OCI-LY7 (cell line): ENCODE results near the gene GALNT10. TPM values are rescaled to one million over a fixed set of nuclear protein-coding genes. Genes with fewer than 3 reads are reported as not detected.

Source experiments
- BruUV-seq: library from RNA; stranded (reverse); fragments of 400-500 nt; replicated peaks from 2 replicates; lab custom pipeline; 2021; lab: Mats Ljungman, UMichigan
- CTCF ChIA-PET: fragments of 300-600 bp; sonication (Branson Sonifier 250); formaldehyde crosslinking; loops from one replicate; lab custom pipeline; 2022; ENCODE audit warnings: antibody characterized with exemption; ENCODE audit not compliant: unreplicated experiment; lab: Charles Lee
- POLR2A ChIA-PET: fragments of 300-600 bp; sonication (Branson Sonifier 250); formaldehyde crosslinking; loops from one replicate; lab custom pipeline; 2022; ENCODE audit warnings: antibody characterized with exemption; lab: Charles Lee
- DNase-seq: peaks from one replicate; pipeline ENCODE4 v3.0.0-alpha.2; 2015; ENCODE audit warnings: low spot score
- H2AFZ ChIP-seq: fragments of 200-600 bp; sonication (generic), shearing (Covaris generic); 2 replicates; pipeline ENCODE4 v1.6.1; 2014; ENCODE audit warnings: mild to moderate bottlenecking, antibody characterized with exemption, low read length, moderate library complexity
- H3K27ac ChIP-seq: fragments of 200-600 bp; sonication (generic); 2 replicates; pipeline ENCODE4 v1.5.1; 2014; ENCODE audit warnings: mixed run types, low read depth, mild to moderate bottlenecking, moderate library complexity, low read length, inconsistent platforms; ENCODE audit not compliant: poor library complexity, severe bottlenecking
- H3K36me3 ChIP-seq: fragments of 200-600 bp; sonication (generic); 2 replicates; pipeline ENCODE4 v1.6.1; 2014; ENCODE audit warnings: mild to moderate bottlenecking, antibody characterized with exemption, low read length, moderate library complexity, mixed read lengths; ENCODE audit not compliant: insufficient read depth
- H3K4me1 ChIP-seq: fragments of 200-600 bp; sonication (generic); 2 replicates; pipeline ENCODE4 v1.5.1; 2014; ENCODE audit warnings: mild to moderate bottlenecking, low read length; ENCODE audit not compliant: insufficient read depth, poor library complexity, severe bottlenecking
- H3K4me2 ChIP-seq: fragments of 200-600 bp; sonication (generic); 2 replicates; pipeline ENCODE4 v1.6.1; 2014; ENCODE audit warnings: mild to moderate bottlenecking, low read length
- H3K4me3 ChIP-seq: fragments of 200-600 bp; sonication (generic); 2 replicates; pipeline ENCODE4 v1.5.1; 2014; ENCODE audit warnings: mild to moderate bottlenecking, low read depth, low read length; ENCODE audit not compliant: poor library complexity, severe bottlenecking
- H3K79me2 ChIP-seq: fragments of 200-600 bp; sonication (generic); 2 replicates; pipeline ENCODE4 v1.6.1; 2016; ENCODE audit warnings: low read depth, mild to moderate bottlenecking, low read length, moderate library complexity, mixed read lengths; ENCODE audit not compliant: insufficient read depth
- H3K9me2 ChIP-seq: fragments of 200-600 bp; sonication (generic); 2 replicates; pipeline ENCODE4 v1.6.1; 2016; ENCODE audit warnings: mild to moderate bottlenecking, low read length, mixed read lengths; ENCODE audit not compliant: insufficient read depth
- H3K9me3 ChIP-seq: fragments of 200-600 bp; sonication (generic); 2 replicates; pipeline ENCODE4 v1.6.1; 2014; ENCODE audit warnings: mild to moderate bottlenecking, mixed run types, low read length, mixed read lengths
- H4K20me1 ChIP-seq: fragments of 200-600 bp; sonication (generic); 2 replicates; pipeline ENCODE4 v1.6.1; 2014; ENCODE audit warnings: mild to moderate bottlenecking, antibody characterized with exemption, low read length, moderate library complexity, mixed read lengths; ENCODE audit not compliant: insufficient read depth
- EZH2phosphoT487 ChIP-seq: fragments of 200-600 bp; sonication (generic); IDR thresholded peaks from 2 replicates; pipeline ENCODE4 v1.6.1; 2018; ENCODE audit warnings: low read depth, borderline replicate concordance, mild to moderate bottlenecking, mixed run types, antibody characterized with exemption, low read length, moderate library complexity, mixed read lengths
- intact Hi-C: fragments of 100-400 bp; cut with micrococcal nuclease; formaldehyde crosslinking; loops from one replicate; pipeline ENCODE4 v1.10.0; 2022; ENCODE audit not compliant: unreplicated experiment
- total RNA-seq, 2 experiments: library from RNA; depleted of rRNA in 1 of 2; stranded (reverse); fragments of >200 nt in 1 of 2; shearing (Covaris generic) in 1 of 2; gene quantifications; 2 replicates each; pipeline ENCODE4 v1.2.3, GENCODE V29; 2014 to 2022
- TF ChIP-seq, protein P1 (sequence below): fragments of 200-600 bp; sonication (generic); conservative IDR thresholded peaks from 2 replicates; pipeline ENCODE4 v1.5.1; 2014; ENCODE audit warnings: mild to moderate bottlenecking, antibody characterized with exemption, low read length, moderate library complexity, mixed read lengths

Gene GALNT10
- total RNA-seq, 2 experiments from 2014 or later: 7.3 to 20.6 TPM

GRCh38 chr5:154455585-154455984 lies 265.1 kb downstream of the GALNT10 start:
- no peaks in the 10 kb centered on the region for H4K20me1 ChIP-seq
- ChIA-PET POLR2A (no interaction called here), CTCF (no interaction called here)
- H3K27ac ChIP-seq: no peak overlapping the region
- DNase-seq: no peak
- H3K36me3 ChIP-seq: peaks cover 79% of the 10 kb centered on the region
- intact Hi-C loops: no loop called here
- H3K4me3 ChIP-seq: no peak overlapping the region
- no peak overlapping the region for H2AFZ ChIP-seq
- H3K4me2 ChIP-seq: no peak overlapping the region
- TF ChIP-seq, protein P1, sequence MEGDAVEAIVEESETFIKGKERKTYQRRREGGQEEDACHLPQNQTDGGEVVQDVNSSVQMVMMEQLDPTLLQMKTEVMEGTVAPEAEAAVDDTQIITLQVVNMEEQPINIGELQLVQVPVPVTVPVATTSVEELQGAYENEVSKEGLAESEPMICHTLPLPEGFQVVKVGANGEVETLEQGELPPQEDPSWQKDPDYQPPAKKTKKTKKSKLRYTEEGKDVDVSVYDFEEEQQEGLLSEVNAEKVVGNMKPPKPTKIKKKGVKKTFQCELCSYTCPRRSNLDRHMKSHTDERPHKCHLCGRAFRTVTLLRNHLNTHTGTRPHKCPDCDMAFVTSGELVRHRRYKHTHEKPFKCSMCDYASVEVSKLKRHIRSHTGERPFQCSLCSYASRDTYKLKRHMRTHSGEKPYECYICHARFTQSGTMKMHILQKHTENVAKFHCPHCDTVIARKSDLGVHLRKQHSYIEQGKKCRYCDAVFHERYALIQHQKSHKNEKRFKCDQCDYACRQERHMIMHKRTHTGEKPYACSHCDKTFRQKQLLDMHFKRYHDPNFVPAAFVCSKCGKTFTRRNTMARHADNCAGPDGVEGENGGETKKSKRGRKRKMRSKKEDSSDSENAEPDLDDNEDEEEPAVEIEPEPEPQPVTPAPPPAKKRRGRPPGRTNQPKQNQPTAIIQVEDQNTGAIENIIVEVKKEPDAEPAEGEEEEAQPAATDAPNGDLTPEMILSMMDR: no peak
- no peak for TF ChIP-seq EZH2phosphoT487
- no peaks in the 10 kb centered on the region for H3K79me2 ChIP-seq
- H3K9me3 ChIP-seq: no peaks in the 10 kb centered on the region
- BruUV-seq: no TSS peak
- no peaks in the 10 kb centered on the region for H3K4me1 ChIP-seq
- H3K9me2 ChIP-seq: no peaks in the 10 kb centered on the region

GRCh38 chr5:154456540-154456939 lies 266.0 kb downstream of the GALNT10 start:
- CTCF ChIA-PET: no interaction called here
- no peak overlapping the region for H3K4me3 ChIP-seq
- H3K9me2 ChIP-seq: no peaks in the 10 kb centered on the region
- H2AFZ ChIP-seq: no peak overlapping the region
- no peak for TF ChIP-seq EZH2phosphoT487
- peaks cover 70% of the 10 kb centered on the region for H3K36me3 ChIP-seq
- no peaks in the 10 kb centered on the region for H3K9me3 ChIP-seq
- POLR2A ChIA-PET: no interaction called here
- no peak overlapping the region for H3K27ac ChIP-seq
- no peak overlapping the region for H3K4me2 ChIP-seq
- H4K20me1 ChIP-seq: no peaks in the 10 kb centered on the region
- H3K4me1 ChIP-seq: no peaks in the 10 kb centered on the region
- no peak for DNase-seq
- intact Hi-C loops: no loop called here
- H3K79me2 ChIP-seq: no peaks in the 10 kb centered on the region
- BruUV-seq: no TSS peak

DNA sequence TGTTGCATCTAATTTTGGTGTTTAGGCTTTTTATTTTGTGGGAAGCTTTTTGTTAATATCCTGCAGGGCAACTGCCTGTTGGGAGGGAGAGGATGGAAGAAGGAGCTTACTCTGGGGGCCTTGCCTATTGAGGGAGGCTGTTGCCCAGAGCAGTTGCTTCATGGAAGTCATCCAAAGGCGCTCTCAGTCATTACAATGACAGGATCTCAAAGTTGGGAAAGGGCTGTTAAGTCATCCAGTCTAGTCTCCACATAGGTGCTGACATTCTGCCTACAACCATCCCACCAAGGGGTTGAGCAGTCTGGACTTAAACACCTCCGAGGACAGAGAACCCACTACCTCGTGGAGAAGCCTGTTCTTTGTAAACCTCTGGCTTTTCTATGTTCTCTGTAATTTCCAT lies 268.5 kb downstream of the GALNT10 start:
- POLR2A ChIA-PET: interaction anchor here (0.6 to 1.0 kb wide), 2 partner anchors 28 to 156 kb away, joined by 3 read pairs; no protein-coding TSS in a partner anchor
- Histone ChIP-seq H3K4me3 (no peak overlapping the region), H3K4me1 (no peaks in the 10 kb centered on the region), H2AFZ (no peak overlapping the region), H3K4me2 (no peak overlapping the region), H3K9me2 (no peaks in the 10 kb centered on the region), H4K20me1 (no peaks in the 10 kb centered on the region), H3K9me3 (no peaks in the 10 kb centered on the region), H3K36me3 (peaks cover 47% of the 10 kb centered on the region), H3K79me2 (no peaks in the 10 kb centered on the region), H3K27ac (no peak overlapping the region)
- BruUV-seq: no TSS peak
- TF ChIP-seq, protein P1: no peak
- no peak for TF ChIP-seq EZH2phosphoT487
- no peak for DNase-seq
- CTCF ChIA-PET: no interaction called here
- intact Hi-C loops: no loop called here
